Measurements from ENCODE around the gene POLD3.

DNA sequence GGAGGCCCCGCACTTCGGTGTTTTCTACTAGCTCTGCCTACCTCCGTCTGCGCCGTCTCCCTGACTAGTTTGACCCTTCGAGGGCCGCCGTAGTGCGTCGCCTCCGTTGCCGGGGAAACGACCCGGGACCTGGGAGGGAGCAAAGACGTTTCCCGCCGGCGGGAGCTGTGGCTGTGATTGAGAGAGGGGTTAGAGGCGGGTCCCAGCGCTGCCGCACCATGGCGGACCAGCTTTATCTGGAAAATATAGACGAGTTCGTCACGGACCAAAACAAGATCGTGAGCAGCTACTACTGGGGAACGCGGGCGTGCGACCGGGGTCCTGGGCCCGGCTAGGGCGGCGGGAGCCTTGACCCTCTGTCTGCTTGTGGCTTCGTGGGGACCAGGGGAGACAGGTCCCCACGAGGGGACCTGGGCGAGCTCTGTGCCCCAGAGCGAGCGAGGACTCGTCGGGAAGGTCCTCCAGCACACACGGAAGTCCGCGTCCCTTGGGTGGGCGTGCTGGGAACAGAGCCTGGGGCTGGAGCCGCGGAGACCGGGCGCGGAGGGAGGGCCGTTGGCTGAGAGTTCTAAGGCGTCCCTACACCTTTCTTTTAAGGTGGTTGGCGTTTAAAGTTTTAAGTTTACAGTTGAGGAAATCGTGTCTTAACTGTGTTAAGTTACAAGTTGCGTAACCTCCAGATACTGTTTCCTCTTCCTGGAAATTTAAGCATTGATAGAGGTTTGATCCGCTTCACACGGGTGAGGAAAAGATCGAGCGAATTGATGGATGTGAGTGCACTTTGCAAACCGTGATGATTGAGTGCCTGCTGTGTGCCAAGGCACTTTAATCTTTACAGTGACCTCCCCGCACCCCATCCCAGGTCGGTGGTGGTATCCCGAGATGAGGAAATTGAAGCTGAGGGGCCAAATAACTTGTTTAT lies at the start of gene POLD3:
- TF ChIP-seq POLR2A (IDR thresholded peaks at IDR 0.05), result peak in 2 of 4 donors; percentile 49 to 67
- peak in 1 of 4 donors; percentile 34 for TF ChIP-seq EP300 (IDR thresholded peaks at IDR 0.05)
- TF ChIP-seq, protein P1, sequence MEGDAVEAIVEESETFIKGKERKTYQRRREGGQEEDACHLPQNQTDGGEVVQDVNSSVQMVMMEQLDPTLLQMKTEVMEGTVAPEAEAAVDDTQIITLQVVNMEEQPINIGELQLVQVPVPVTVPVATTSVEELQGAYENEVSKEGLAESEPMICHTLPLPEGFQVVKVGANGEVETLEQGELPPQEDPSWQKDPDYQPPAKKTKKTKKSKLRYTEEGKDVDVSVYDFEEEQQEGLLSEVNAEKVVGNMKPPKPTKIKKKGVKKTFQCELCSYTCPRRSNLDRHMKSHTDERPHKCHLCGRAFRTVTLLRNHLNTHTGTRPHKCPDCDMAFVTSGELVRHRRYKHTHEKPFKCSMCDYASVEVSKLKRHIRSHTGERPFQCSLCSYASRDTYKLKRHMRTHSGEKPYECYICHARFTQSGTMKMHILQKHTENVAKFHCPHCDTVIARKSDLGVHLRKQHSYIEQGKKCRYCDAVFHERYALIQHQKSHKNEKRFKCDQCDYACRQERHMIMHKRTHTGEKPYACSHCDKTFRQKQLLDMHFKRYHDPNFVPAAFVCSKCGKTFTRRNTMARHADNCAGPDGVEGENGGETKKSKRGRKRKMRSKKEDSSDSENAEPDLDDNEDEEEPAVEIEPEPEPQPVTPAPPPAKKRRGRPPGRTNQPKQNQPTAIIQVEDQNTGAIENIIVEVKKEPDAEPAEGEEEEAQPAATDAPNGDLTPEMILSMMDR (IDR thresholded peaks at IDR 0.05), result no peak
- peak; percentile 51 to 89 for TF ChIP-seq POLR2AphosphoS5 (IDR thresholded peaks at IDR 0.05)

All from upper lobe of left lung (tissue), 4 donors.